Activated CD8-positive, alpha-beta memory T cell treated with anti-CD3 and anti-CD28 coated beads, Interleukin-2, amount 50 U/mL, for 24 hours (primary cell): ENCODE results near the gene BNC2.

Source experiments
- DNase-seq: peaks from one replicate; pipeline ENCODE4 v3.0.0-alpha.2; 2020; ENCODE audit errors: extremely low read depth

The BNC2 gene

GRCh38 chr9:16628413-16628812, 242.1 kb downstream of the BNC2 start:
- no peak for DNase-seq

DNA sequence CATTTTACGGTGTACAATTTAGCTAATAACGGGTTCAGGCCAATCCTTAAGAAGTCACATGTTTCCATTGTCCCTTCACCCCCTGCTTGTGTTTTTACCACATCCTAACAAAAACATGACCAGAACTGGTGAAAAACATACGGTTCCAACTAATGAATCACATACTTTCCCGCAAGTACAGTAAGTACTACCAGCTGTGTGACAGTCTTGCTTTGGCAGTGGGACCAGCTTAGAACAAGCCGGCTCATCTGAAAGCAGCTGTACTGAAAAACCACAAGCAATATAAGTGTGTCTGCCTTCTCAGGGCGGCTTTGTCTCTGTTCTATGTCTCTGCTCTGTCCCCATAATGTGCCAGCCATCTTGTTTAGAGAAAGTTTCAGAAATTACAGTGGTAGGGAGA, 242.5 kb downstream of the BNC2 start:
- no peak for DNase-seq

- DNase-seq = no peak
Observed at GRCh38 chr9:16627521-16627920, 242.9 kb downstream of the BNC2 start.

- DNase-seq = no peak
Observed at GRCh38 chr9:16626577-16627130, 243.8 kb downstream of the BNC2 start.

- no peak for DNase-seq
Observed at GRCh38 chr9:16625811-16626210, 244.7 kb downstream of the BNC2 start.

DNA sequence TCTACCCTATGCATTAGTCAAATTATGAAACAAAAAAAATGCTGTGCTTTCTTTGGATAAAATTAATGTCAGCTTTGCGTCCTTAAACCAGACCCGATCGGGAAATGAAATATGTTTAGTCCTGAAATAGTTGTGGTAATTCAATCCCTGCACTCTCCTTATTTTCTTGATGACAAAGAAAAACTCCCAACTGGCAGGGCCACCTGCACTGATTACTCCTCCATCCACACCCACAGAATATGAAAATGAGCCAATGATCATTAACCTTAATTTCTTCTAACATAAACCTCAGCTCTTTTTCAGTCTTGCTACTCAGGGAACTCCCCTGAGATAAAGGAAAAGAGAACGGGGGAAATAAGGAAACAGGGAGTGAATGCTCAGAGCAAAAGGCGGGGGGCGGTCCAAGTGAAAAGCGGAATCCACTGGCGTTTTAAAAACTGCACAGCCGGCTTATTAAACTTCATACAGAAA, 245.3 kb downstream of the BNC2 start:
- no peak for DNase-seq

- no peak for DNase-seq
Observed at GRCh38 chr9:16624744-16625117, 245.7 kb downstream of the BNC2 start.

DNA sequence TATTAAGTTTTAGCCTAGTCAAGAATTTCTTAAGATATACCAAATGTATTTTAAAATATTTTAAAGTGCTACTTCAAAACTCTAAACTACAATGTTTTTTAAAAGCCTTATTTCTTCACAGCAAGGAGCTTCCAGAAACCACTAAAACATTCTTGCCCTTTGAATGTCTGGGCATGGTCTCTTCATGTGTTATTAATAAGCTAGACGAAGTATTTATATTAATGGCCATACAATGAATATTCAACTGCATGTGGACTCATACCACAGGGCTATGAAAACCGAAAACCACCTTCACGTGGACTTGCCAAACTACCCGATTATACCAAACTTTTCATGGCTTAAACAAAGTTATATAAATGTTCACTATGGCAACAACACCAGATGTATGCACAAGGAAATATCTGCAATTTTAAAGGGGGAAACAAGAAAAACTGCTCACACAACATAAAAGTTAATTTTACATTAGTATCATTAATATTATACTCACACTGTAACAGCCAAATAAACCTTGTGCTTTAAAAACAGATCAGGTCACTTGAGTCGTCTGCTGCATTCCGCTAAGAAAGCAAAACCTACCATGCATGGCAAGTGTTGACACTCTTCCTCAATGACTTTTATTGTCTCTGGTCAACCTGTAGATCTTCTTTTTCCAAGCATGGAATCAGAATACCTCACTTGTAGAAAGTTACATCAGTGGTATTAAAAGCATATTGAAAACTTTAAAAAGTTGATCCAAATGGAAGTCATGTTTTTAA, 246.3 kb downstream of the BNC2 start:
- DNase-seq = no peak

DNA sequence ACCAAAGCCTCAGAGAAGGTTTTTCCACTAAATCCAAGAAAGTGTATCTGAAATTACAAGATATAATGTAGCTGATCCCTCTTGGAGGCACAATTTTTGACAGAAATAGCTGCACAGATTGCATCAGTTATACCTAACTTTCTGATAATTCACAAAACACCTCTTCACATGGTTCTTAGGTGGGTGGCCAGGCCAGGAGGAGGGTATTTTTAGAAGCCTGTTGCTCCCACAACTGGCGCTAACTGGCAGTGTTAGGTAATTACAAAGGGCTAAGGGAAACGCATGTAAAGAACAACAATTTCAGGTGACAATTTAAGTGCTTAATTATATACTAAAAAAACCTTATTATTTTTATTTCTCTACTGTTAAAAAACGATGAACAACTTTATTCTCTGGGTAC, 247.9 kb downstream of the BNC2 start:
- no peak for DNase-seq

DNA sequence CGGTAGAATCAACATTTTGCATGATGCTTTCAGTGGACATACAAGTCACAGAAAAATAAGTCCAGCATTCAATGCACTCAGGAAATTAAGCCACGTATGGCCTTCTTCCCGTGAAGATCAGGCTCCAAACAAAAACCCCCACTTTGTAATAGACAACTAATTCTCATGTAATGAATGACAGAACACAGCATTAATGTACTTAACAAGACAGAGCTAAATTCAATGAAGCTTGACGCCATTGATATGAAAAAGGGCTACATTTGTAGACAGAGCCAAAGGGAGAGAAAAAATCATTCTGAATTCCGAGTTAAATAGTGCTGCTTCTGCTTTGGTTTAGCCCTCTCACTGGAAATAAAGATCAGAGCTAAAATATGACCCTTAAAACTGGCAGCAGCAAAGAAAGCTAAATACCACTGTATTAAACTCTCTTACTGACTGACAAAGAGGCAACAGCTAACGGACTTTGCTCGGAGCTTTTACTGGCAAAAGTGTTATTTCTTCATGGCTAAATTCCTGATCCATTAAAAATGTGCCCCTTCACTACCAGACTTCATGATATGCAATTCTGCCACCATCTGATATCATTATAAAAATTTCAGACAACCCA, 250.5 kb downstream of the BNC2 start:
- DNase-seq = no peak

- no peak for DNase-seq
Observed at GRCh38 chr9:16619402-16619801, 251.1 kb downstream of the BNC2 start.

DNA sequence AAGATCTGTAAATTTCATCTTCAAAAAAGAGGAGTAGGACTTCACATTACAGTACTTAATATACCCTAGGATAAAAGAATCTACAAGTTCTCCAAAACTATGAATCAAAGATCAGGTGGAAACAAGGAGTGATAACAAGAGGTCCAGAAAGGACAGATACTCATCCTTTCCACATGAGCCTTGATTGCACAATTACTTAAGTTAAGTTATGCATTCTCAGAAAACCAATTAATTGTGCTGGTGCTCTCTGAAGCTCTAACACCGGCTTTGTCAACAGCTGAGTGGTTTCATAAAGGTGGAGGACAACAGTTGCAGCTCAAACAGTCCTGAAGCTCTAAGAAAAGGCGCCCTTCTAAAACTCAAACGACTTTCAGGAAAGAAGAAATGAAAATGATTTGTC, 251.9 kb downstream of the BNC2 start:
- DNase-seq = no peak

DNA sequence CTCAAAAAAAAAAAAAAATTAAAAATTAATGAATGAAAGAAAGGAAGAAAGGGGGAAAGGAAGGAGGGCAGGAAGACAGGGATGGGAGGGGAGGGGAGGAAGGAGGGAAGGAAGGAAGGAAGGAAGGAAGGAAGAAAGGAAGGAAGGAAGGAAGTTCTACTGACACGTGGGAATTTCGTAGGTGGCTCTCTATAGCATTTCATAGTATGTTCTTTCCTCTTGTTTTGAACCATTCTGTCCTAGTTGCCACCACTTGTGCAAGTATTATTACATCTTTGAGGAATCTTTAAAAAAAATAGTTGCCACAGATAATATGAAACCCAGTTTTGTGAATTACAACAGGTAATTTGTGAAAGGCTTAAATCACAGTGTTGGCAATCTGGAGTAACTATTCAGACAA, 253.8 kb downstream of the BNC2 start:
- no peak for DNase-seq

- no peak for DNase-seq
Observed at GRCh38 chr9:16615451-16615850, 255.0 kb downstream of the BNC2 start.

DNA sequence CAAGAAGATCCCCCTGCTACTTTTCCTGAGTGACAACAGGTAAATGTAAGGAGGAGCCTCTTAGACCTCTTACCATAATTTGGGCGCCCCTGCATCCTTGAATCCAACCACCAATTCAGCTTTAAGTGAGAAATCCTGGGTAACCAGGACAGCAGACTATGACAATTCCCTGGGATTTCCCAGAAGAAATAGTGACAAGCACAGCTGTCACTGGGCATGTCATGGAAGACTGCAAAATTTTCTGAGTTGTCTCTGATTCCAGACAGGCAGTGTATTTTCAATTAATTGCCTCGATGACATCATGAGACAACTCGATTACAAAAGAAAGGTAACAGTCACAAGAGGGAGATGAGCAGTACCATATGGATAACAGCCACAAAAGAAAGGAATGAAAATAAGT, 256.9 kb downstream of the BNC2 start:
- DNase-seq = no peak

GRCh38 chr9:16613051-16613450, 257.4 kb downstream of the BNC2 start:
- DNase-seq = no peak

DNA sequence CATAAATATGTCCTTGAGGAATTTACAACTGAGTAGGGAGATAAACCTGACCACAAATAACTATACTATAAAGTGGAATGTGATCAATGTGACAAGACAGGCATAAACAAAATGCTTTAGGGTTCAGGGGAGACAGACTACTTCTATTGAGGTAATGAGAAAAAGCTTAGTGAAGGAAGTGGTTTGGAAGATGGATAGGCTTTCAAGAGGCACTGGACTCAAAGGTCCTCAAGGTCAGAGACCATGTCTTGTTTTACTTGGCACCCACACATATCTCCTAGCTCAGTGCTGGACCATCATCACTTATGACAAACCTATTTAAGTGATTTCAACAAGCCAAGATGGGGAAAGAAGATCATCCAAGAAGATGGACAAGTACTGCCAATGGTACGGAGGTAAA, 257.8 kb downstream of the BNC2 start:
- DNase-seq = no peak

- DNase-seq = no peak
Observed at GRCh38 chr9:16611983-16612382, 258.5 kb downstream of the BNC2 start.

DNA sequence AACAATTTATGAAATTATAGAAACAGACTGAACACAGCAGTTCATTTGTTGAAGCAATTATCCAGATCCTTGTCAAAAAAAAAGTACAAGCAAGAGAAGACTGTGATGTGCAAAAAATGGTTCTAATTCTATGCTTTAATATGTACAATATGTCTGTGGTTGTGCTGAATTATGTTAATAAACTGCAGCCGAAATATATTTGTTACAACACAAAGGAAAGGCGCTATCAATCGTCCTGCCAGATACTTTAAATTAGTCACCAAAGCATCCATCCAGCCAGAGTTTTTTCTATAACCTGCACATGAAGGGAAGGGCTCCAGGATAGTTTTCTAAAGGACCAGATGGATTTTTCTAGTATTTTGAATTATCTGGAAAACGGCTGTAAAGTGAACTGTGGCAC, 259.5 kb downstream of the BNC2 start:
- DNase-seq = no peak

- no peak for DNase-seq
Observed at GRCh38 chr9:16610538-16610937, 259.9 kb downstream of the BNC2 start.

- DNase-seq = no peak
Observed at GRCh38 chr9:16608906-16609305, 261.6 kb downstream of the BNC2 start.

GRCh38 chr9:16602494-16602893, 268.0 kb downstream of the BNC2 start:
- DNase-seq = no peak

- no peak for DNase-seq
Observed at GRCh38 chr9:16601991-16602390, 268.5 kb downstream of the BNC2 start.
